Measurements from ENCODE around the gene IL1F10.

The IL1F10 gene

DNA sequence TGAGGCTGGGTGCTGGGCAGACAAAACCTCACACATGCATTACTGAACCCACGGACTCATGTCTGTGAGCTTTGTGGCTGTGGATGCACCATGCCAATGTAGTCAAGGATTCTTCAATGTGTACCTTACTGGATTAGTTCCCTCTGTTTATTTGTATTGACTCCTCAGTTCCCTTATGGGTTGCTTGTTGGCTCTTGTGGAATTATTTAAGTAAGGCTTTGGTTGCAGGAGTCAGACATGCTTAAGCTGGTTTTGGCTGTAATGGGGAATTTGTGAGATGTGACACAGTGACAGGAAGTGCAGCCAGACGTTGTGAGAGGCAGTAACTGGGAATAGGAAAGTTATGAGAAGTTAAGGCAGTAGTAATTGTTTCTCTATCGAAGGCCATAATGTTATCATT lies 46.0 kb downstream of the IL1F10 start:
- Histone ChIP-seq H3K79me2 (no peaks in the 10 kb centered on the region), H3K9me3 (ENCODE audit: control insufficient read depth, low read length) (no peaks in the 10 kb centered on the region), H3K4me3 (ENCODE audit: low read depth, low read length) (no peak overlapping the region), H3K9ac (no peak overlapping the region), H2AFZ (no peak overlapping the region), H3K36me3 (ENCODE audit: control insufficient read depth, insufficient read depth, low read length) (no peaks in the 10 kb centered on the region), H3K4me1 (no peaks in the 10 kb centered on the region), H3K27ac (no peak overlapping the region), H3K27me3 (ENCODE audit: control insufficient read depth, insufficient read depth, low read length) (no peaks in the 10 kb centered on the region), H3K4me2 (ENCODE audit: low read length) (no peak overlapping the region)
- TF ChIP-seq, protein P1, sequence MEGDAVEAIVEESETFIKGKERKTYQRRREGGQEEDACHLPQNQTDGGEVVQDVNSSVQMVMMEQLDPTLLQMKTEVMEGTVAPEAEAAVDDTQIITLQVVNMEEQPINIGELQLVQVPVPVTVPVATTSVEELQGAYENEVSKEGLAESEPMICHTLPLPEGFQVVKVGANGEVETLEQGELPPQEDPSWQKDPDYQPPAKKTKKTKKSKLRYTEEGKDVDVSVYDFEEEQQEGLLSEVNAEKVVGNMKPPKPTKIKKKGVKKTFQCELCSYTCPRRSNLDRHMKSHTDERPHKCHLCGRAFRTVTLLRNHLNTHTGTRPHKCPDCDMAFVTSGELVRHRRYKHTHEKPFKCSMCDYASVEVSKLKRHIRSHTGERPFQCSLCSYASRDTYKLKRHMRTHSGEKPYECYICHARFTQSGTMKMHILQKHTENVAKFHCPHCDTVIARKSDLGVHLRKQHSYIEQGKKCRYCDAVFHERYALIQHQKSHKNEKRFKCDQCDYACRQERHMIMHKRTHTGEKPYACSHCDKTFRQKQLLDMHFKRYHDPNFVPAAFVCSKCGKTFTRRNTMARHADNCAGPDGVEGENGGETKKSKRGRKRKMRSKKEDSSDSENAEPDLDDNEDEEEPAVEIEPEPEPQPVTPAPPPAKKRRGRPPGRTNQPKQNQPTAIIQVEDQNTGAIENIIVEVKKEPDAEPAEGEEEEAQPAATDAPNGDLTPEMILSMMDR (IDR thresholded peaks at IDR 0.05), result no peak

- no peaks in the 10 kb centered on the region for H3K9me3 ChIP-seq (ENCODE audit: control insufficient read depth, low read length)
- no peaks in the 10 kb centered on the region for H3K79me2 ChIP-seq
- TF ChIP-seq, protein P1 (IDR thresholded peaks at IDR 0.05), result no peak
- H3K27me3 ChIP-seq (ENCODE audit: control insufficient read depth, insufficient read depth, low read length), result no peaks in the 10 kb centered on the region
- H3K27ac ChIP-seq, result no peak overlapping the region
- no peak overlapping the region for H3K4me2 ChIP-seq (ENCODE audit: low read length)
- H3K4me3 ChIP-seq (ENCODE audit: low read depth, low read length), result no peak overlapping the region
- no peak overlapping the region for H2AFZ ChIP-seq
- no peak overlapping the region for H3K9ac ChIP-seq
- no peaks in the 10 kb centered on the region for H3K4me1 ChIP-seq
- H3K36me3 ChIP-seq (ENCODE audit: control insufficient read depth, insufficient read depth, low read length), result no peaks in the 10 kb centered on the region
These were observed 46.6 kb downstream of the IL1F10 start for GRCh38 chr2:113114224-113114945.

- H3K79me2 ChIP-seq, result no peaks in the 10 kb centered on the region
- TF ChIP-seq, protein P1 (IDR thresholded peaks at IDR 0.05), result no peak
- H2AFZ ChIP-seq, result no peak overlapping the region
- H3K27me3 ChIP-seq (ENCODE audit: control insufficient read depth, insufficient read depth, low read length), result no peaks in the 10 kb centered on the region
- H3K4me1 ChIP-seq, result no peaks in the 10 kb centered on the region
- H3K36me3 ChIP-seq (ENCODE audit: control insufficient read depth, insufficient read depth, low read length), result no peaks in the 10 kb centered on the region
- H3K4me2 ChIP-seq (ENCODE audit: low read length), result no peak overlapping the region
- H3K9me3 ChIP-seq (ENCODE audit: control insufficient read depth, low read length), result no peaks in the 10 kb centered on the region
- H3K4me3 ChIP-seq (ENCODE audit: low read depth, low read length), result no peak overlapping the region
- no peak overlapping the region for H3K27ac ChIP-seq
- H3K9ac ChIP-seq, result no peak overlapping the region
These were observed 47.2 kb downstream of the IL1F10 start for GRCh38 chr2:113114996-113115395.

- Histone ChIP-seq H3K27ac (no peak overlapping the region), H3K27me3 (ENCODE audit: control insufficient read depth, insufficient read depth, low read length) (no peaks in the 10 kb centered on the region), H3K9ac (no peak overlapping the region), H3K79me2 (no peaks in the 10 kb centered on the region), H3K4me1 (no peaks in the 10 kb centered on the region), H3K4me2 (ENCODE audit: low read length) (no peak overlapping the region), H2AFZ (no peak overlapping the region), H3K9me3 (ENCODE audit: control insufficient read depth, low read length) (no peaks in the 10 kb centered on the region), H3K36me3 (ENCODE audit: control insufficient read depth, insufficient read depth, low read length) (no peaks in the 10 kb centered on the region), H3K4me3 (ENCODE audit: low read depth, low read length) (no peak overlapping the region)
- TF ChIP-seq, protein P1 (IDR thresholded peaks at IDR 0.05), result no peak
These were observed 48.6 kb downstream of the IL1F10 start for GRCh38 chr2:113116100-113116958.

All from parathyroid adenoma (tissue), 2 donors.